ENCODE measurements around the gene WNT1. TPM values are rescaled to one million over a fixed set of nuclear protein-coding genes. Genes with fewer than 3 reads are reported as not detected.

WNT1 gene
- total RNA-seq, 1 donor from 2014 or later, result not detected

DNA sequence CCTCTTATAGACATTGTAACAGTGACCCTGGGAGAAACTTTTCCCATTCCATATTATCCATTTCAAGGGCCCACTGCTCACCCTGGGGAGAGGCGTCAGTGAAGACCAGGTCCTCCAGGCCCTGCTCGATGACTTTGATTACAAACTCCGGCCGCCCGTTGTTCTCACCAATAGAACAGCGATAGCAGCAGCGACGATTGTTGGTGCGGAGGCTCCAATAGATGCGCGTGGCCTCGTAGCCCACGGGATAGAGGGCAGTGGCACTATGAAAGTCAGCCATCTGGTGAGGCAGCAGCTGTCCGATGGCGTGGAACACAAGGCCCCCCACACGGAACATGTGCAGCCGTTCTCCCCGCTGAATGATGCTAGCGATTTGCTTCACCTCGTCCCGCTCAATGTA lies 48.0 kb downstream of the WNT1 start:
- no peak overlapping the region for H3K4me3 Mint-ChIP-seq (ENCODE audit: unreplicated experiment)

DNA sequence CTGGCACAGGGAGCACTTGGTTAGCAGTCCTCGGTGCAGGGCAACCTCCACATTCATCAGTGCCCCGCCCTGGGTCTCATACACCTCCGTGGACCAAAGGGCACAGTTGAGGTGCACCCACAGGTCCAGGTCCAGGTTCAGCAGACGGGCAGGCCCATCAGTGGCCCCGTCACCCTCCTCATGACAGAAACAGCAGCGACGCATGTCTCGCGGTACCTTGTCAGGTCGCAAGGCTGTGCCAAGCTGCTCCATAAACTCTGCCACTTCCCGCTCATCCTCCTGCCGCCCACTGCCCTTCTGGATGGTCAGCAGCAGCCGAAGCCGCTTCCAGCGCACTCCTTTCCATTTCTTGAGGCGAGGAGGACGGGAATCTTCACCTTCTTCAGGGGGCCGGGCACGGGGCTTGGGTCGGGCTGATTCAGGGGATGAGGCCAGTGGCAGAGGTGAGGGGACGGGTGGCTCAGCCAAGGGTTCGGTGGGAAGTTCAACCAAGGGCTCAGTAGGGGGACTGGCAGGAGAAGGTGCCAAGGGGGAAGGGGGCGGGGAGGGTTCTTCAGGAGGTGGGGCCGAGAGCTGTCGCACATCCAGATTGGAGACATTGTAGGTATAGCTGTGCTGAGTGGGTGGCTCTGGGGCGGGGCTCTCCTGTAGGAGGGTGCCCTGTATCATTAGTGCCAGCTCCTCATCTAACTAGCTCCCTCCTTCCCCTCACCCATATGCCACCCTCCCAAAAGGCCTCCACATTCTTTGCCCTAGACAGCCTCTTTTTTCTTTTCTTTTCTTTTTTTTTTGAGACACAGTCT lies 48.8 kb downstream of the WNT1 start:
- no peak overlapping the region for H3K4me3 Mint-ChIP-seq (ENCODE audit: unreplicated experiment)
- DNase-seq, result no peak
- H3K36me3 Mint-ChIP-seq (ENCODE audit: unreplicated experiment), result peaks cover 6% of the 10 kb centered on the region
- no peaks in the 10 kb centered on the region for H3K4me1 Mint-ChIP-seq (ENCODE audit: low read depth, unreplicated experiment)
- peaks cover 6% of the 10 kb centered on the region for H3K9me3 Mint-ChIP-seq (ENCODE audit: unreplicated experiment)
- H3K27ac Mint-ChIP-seq (ENCODE audit: unreplicated experiment), result no peak overlapping the region
- TF ChIP-seq, protein P1, sequence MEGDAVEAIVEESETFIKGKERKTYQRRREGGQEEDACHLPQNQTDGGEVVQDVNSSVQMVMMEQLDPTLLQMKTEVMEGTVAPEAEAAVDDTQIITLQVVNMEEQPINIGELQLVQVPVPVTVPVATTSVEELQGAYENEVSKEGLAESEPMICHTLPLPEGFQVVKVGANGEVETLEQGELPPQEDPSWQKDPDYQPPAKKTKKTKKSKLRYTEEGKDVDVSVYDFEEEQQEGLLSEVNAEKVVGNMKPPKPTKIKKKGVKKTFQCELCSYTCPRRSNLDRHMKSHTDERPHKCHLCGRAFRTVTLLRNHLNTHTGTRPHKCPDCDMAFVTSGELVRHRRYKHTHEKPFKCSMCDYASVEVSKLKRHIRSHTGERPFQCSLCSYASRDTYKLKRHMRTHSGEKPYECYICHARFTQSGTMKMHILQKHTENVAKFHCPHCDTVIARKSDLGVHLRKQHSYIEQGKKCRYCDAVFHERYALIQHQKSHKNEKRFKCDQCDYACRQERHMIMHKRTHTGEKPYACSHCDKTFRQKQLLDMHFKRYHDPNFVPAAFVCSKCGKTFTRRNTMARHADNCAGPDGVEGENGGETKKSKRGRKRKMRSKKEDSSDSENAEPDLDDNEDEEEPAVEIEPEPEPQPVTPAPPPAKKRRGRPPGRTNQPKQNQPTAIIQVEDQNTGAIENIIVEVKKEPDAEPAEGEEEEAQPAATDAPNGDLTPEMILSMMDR (IDR thresholded peaks at IDR 0.05; ENCODE audit: partially characterized antibody, unreplicated experiment), result no peak
- peaks cover 2% of the 10 kb centered on the region for H3K27me3 Mint-ChIP-seq (ENCODE audit: unreplicated experiment)

More for the DNA sequence above, 48.0 kb downstream of the WNT1 start:
- Mint-ChIP-seq H3K4me1 (ENCODE audit: low read depth, unreplicated experiment) (no peaks in the 10 kb centered on the region), H3K9me3 (ENCODE audit: unreplicated experiment) (peaks cover 4% of the 10 kb centered on the region), H3K27me3 (ENCODE audit: unreplicated experiment) (peaks cover 2% of the 10 kb centered on the region), H3K27ac (ENCODE audit: unreplicated experiment) (peak overlapping the region; percentile 18), H3K36me3 (ENCODE audit: unreplicated experiment) (peaks cover 6% of the 10 kb centered on the region)
- TF ChIP-seq, protein P1 (IDR thresholded peaks at IDR 0.05; ENCODE audit: partially characterized antibody, unreplicated experiment), result no peak
- DNase-seq, result no peak

- no peak overlapping the region for H3K4me3 Mint-ChIP-seq (ENCODE audit: unreplicated experiment)
- TF ChIP-seq, protein P1 (IDR thresholded peaks at IDR 0.05; ENCODE audit: partially characterized antibody, unreplicated experiment), result no peak
- H3K9me3 Mint-ChIP-seq (ENCODE audit: unreplicated experiment), result peaks cover 6% of the 10 kb centered on the region
- no peak for DNase-seq
- peaks cover 2% of the 10 kb centered on the region for H3K4me1 Mint-ChIP-seq (ENCODE audit: low read depth, unreplicated experiment)
- H3K27me3 Mint-ChIP-seq (ENCODE audit: unreplicated experiment), result peaks cover 1% of the 10 kb centered on the region
- no peaks in the 10 kb centered on the region for H3K36me3 Mint-ChIP-seq (ENCODE audit: unreplicated experiment)
- no peak overlapping the region for H3K27ac Mint-ChIP-seq (ENCODE audit: unreplicated experiment)
Observed at GRCh38 chr12:49027846-49028555, 49.9 kb downstream of the WNT1 start.

DNA sequence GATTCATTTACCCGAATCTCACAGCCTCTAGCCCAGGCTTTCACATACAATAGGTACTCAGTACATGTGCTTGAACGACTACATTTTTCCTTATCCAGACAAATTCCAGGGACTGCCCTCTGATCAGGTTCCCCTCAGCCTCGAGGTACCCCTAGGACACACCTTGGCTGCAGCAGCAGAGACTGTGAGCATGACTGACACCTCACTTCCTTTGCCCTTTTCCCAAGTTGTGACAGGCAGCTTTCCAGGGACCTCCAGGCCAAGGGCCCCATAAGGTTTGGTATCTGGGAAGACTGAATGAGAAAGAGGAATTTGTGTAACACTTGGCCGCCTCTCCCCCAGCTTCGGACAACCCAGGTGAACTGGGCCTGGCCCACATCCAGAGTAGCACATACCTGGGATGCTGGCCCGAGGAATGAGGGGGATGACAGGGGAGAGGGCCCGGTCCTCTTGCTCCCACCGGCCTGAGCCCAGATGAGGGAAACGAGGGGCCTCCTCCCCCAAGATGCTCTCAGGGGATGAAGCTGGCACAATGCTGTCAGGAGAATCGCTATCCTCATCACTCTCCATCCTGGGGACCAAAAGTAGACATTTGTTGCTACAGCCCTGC lies 50.6 kb downstream of the WNT1 start:
- H3K27me3 Mint-ChIP-seq (ENCODE audit: unreplicated experiment), result peaks cover 1% of the 10 kb centered on the region
- TF ChIP-seq, protein P1 (IDR thresholded peaks at IDR 0.05; ENCODE audit: partially characterized antibody, unreplicated experiment), result no peak
- no peak overlapping the region for H3K4me3 Mint-ChIP-seq (ENCODE audit: unreplicated experiment)
- H3K4me1 Mint-ChIP-seq (ENCODE audit: low read depth, unreplicated experiment), result peaks cover 2% of the 10 kb centered on the region
- peaks cover 6% of the 10 kb centered on the region for H3K9me3 Mint-ChIP-seq (ENCODE audit: unreplicated experiment)
- DNase-seq, result no peak
- no peak overlapping the region for H3K27ac Mint-ChIP-seq (ENCODE audit: unreplicated experiment)
- H3K36me3 Mint-ChIP-seq (ENCODE audit: unreplicated experiment), result no peaks in the 10 kb centered on the region

Measured in glutamatergic neuron (in vitro differentiated cells).